Keratinocyte (primary cell): ENCODE results near the gene CHCHD6. TPM values are rescaled to one million over a fixed set of nuclear protein-coding genes. Genes with fewer than 3 reads are reported as not detected.

Source experiments
- DNase-seq: peaks from one replicate; pipeline ENCODE4 v3.0.0-alpha.2; 2011; ENCODE audit warnings: low read depth, missing footprints, low spot score
- FAIRE-seq: peaks from 2 replicates; lab custom pipeline; 2011; peaks lifted over from hg19 to GRCh38; lab: Jason Lieb, UNC
- H2AFZ ChIP-seq: 2 replicates; pipeline ENCODE4 v1.6.0; 2012; ENCODE audit warnings: low read length, control low read depth, inconsistent platforms; ENCODE audit not compliant: control insufficient read depth
- H3K27ac ChIP-seq: 2 replicates; pipeline ENCODE4 v1.5.1; 2011; ENCODE audit warnings: low read length; ENCODE audit not compliant: control insufficient read depth, insufficient read depth
- H3K27me3 ChIP-seq: 3 replicates; pipeline ENCODE4 v1.6.0; 2011; ENCODE audit warnings: low read length; ENCODE audit not compliant: control insufficient read depth, insufficient read depth; ENCODE audit errors: extremely low read depth
- H3K36me3 ChIP-seq, 2 experiments: 2 replicates in 1 of 2; 3 replicates in 1 of 2; pipeline ENCODE4 v1.5.1; 2011; ENCODE audit warnings: low read length in 2 of 2, mild to moderate bottlenecking in 1 of 2; ENCODE audit not compliant: control insufficient read depth in 2 of 2, insufficient read depth in 2 of 2; ENCODE audit errors: extremely low read depth in 1 of 2
- H3K4me1 ChIP-seq: 3 replicates; pipeline ENCODE4 v1.5.1; 2011; ENCODE audit warnings: low read length; ENCODE audit not compliant: control insufficient read depth, insufficient read depth; ENCODE audit errors: extremely low read depth
- H3K4me2 ChIP-seq: 3 replicates; pipeline ENCODE4 v1.6.0; 2011; ENCODE audit warnings: low read depth, low read length; ENCODE audit not compliant: control insufficient read depth, insufficient read depth; ENCODE audit errors: extremely low read depth
- H3K4me3 ChIP-seq, 3 experiments: fragments of 200-600 bp in 1 of 3; sonication (generic) in 1 of 3; 2 replicates in 2 of 3; 3 replicates in 1 of 3; pipeline ENCODE4 v1.5.1; 2011 to 2016; ENCODE audit warnings: low read length in 3 of 3, mild to moderate bottlenecking in 3 of 3, control low read depth in 2 of 3, inconsistent platforms in 1 of 3, low read depth in 1 of 3, mixed read lengths in 1 of 3, mixed run types in 1 of 3, moderate library complexity in 1 of 3; ENCODE audit not compliant: control insufficient read depth in 2 of 3, insufficient read depth in 2 of 3; ENCODE audit errors: extremely low read depth in 1 of 3
- H3K79me2 ChIP-seq: 2 replicates; pipeline ENCODE4 v1.6.0; 2012; ENCODE audit warnings: low read length; ENCODE audit not compliant: control insufficient read depth, insufficient read depth
- H3K9ac ChIP-seq: 3 replicates; pipeline ENCODE4 v1.6.0; 2011; ENCODE audit warnings: low read length; ENCODE audit not compliant: control insufficient read depth, insufficient read depth; ENCODE audit errors: extremely low read depth
- H3K9me1 ChIP-seq: 3 replicates; pipeline ENCODE4 v1.6.0; 2011; ENCODE audit warnings: low read length; ENCODE audit not compliant: control insufficient read depth, insufficient read depth; ENCODE audit errors: extremely low read depth
- H3K9me3 ChIP-seq: 2 replicates; pipeline ENCODE4 v1.5.1; 2012; ENCODE audit warnings: low read depth, low read length; ENCODE audit not compliant: control insufficient read depth
- H4K20me1 ChIP-seq: 3 replicates; pipeline ENCODE4 v1.6.0; 2011; ENCODE audit warnings: low read length; ENCODE audit not compliant: control insufficient read depth, insufficient read depth; ENCODE audit errors: extremely low read depth
- EZH2 ChIP-seq: IDR thresholded peaks from one replicate; pipeline ENCODE4 v1.6.1; 2012; ENCODE audit warnings: inconsistent platforms, mild to moderate bottlenecking, low read length, moderate library complexity
- dilution Hi-C: fragments of 300-500 bp; cut with MboI; formaldehyde crosslinking; loops from one replicate; pipeline ENCODE4 v1.7.0; 2020; ENCODE audit warnings: low sequenced_read_pairs; ENCODE audit not compliant: extremely low pct_ligation_motif_present
- polyA plus RNA-seq, 5 experiments: library from polyadenylated mRNA; depleted of rRNA in 3 of 5; stranded (reverse) in 3 of 5; stranded (forward) in 1 of 5; unstranded in 1 of 5; fragments of >200 nt; gene quantifications; 1 replicate in 1 of 5; 2 replicates in 3 of 5; 3 replicates in 1 of 5; pipeline versions ENCODE4 v1.2.1 to v1.2.3, GENCODE V29; 2011 to 2012; ENCODE audit warnings: missing spikeins in 2 of 5, low read depth in 1 of 5, low replicate concordance in 1 of 5
- TF ChIP-seq, protein P1 (sequence below), 3 experiments: IDR thresholded peaks in 1 of 3; conservative IDR thresholded peaks in 1 of 3; optimal IDR thresholded peaks in 1 of 3; 2 replicates in 2 of 3; 3 replicates in 1 of 3; pipeline versions ENCODE3 to v1.5.1; 2011; ENCODE audit warnings: low read length in 3 of 3, mild to moderate bottlenecking in 3 of 3, moderate library complexity in 2 of 3, control low read depth in 1 of 3, inconsistent platforms in 1 of 3; ENCODE audit not compliant: insufficient read depth in 2 of 3; ENCODE audit errors: extremely low read depth in 1 of 3

Gene CHCHD6
- polyA plus RNA-seq, 1 donor (not counting 4 experiments of a cell fraction or from before 2014, with no cell fraction given): 21.7 TPM

DNA sequence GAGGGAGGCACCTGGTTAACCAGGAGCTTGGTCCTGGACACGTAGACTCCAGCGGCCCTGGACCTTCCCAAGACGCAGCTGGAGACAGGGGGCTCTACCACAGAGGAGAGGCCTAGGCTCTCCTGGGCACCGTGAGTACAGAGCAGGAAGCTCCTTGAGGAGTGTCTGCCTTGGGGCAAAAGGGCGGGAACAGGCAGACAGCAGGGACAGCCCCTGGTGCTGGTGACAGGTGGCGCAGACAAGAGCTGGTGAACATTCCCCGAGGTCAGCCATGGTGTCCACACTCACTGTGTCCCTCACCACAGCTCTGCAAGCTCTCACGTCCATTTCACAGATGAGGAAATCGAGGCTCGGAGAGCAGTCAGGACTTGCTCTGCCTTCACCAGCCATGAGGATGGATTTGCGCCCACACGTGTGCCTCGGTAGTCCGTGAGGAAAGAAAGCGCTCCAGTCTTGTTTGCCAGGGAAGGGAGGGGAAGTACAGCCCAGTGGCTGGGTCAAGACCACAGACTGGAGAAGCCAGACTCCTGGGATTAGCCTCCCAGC is 276.3 kb downstream of the CHCHD6 start:
- no peaks in the 10 kb centered on the region for H3K36me3 ChIP-seq
- dilution Hi-C loops: no loop called here
- no peak for FAIRE-seq

DNA sequence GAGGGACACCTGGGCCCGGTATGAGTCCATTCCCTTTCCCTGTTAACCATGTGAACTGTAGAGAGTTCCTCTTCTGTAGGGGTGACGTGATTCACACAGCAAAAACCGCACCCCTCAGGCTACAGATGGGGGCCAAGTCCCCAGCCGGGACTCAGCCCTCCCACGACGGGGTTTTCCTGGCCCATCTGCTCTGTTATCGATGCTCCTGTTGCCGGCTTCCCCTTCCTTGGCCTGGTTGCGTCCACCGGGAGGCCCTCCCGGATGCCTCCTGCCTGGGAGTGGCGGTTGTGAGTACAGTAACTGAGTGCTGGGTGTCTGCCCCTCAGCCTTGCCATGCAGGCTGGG is 278.1 kb downstream of the CHCHD6 start:
- FAIRE-seq: peak; percentile 13

More for the DNA sequence above, 276.3 kb downstream of the CHCHD6 start:
- peaks cover 19% of the 10 kb centered on the region for H3K79me2 ChIP-seq
- no peak for TF ChIP-seq EZH2
- TF ChIP-seq, protein P1, sequence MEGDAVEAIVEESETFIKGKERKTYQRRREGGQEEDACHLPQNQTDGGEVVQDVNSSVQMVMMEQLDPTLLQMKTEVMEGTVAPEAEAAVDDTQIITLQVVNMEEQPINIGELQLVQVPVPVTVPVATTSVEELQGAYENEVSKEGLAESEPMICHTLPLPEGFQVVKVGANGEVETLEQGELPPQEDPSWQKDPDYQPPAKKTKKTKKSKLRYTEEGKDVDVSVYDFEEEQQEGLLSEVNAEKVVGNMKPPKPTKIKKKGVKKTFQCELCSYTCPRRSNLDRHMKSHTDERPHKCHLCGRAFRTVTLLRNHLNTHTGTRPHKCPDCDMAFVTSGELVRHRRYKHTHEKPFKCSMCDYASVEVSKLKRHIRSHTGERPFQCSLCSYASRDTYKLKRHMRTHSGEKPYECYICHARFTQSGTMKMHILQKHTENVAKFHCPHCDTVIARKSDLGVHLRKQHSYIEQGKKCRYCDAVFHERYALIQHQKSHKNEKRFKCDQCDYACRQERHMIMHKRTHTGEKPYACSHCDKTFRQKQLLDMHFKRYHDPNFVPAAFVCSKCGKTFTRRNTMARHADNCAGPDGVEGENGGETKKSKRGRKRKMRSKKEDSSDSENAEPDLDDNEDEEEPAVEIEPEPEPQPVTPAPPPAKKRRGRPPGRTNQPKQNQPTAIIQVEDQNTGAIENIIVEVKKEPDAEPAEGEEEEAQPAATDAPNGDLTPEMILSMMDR (optimal IDR thresholded peaks at IDR 0.05 in 1 of 3, IDR thresholded peaks at IDR 0.05 in 1 of 3, conservative IDR thresholded peaks at IDR 0.05 in 1 of 3; ENCODE audit: extremely low read depth in 1 of 3, insufficient read depth in 2 of 3, low read length in 3 of 3): no peak
- no peak overlapping the region for H3K9ac ChIP-seq
- peaks cover 13% of the 10 kb centered on the region for H4K20me1 ChIP-seq
- no peak for DNase-seq
- no peaks in the 10 kb centered on the region for H3K27me3 ChIP-seq
- no peak overlapping the region for H3K4me2 ChIP-seq
- H3K4me1 ChIP-seq: peaks cover 20% of the 10 kb centered on the region
- H3K27ac ChIP-seq: no peak overlapping the region
- no peaks in the 10 kb centered on the region for H3K9me3 ChIP-seq
- H2AFZ ChIP-seq: no peak overlapping the region
- H3K9me1 ChIP-seq: no peaks in the 10 kb centered on the region
- H3K4me3 ChIP-seq: no peak overlapping the region

More for the DNA sequence above, 278.1 kb downstream of the CHCHD6 start:
- H3K27me3 ChIP-seq: no peaks in the 10 kb centered on the region
- peak overlapping the region; percentile 93 for H2AFZ ChIP-seq
- DNase-seq: no peak
- H3K9me1 ChIP-seq: no peaks in the 10 kb centered on the region
- H3K27ac ChIP-seq: peak overlapping the region; percentile 87
- peaks cover 1 to 6% of the 10 kb centered on the region in 2 experiments for H3K36me3 ChIP-seq
- H3K9ac ChIP-seq: peak overlapping the region; percentile 81
- no peaks in the 10 kb centered on the region for H3K9me3 ChIP-seq
- dilution Hi-C loops: no loop called here
- peak overlapping the region; percentile 89 for H3K4me2 ChIP-seq
- H4K20me1 ChIP-seq: peaks cover 29% of the 10 kb centered on the region
- H3K4me3 ChIP-seq: peak overlapping the region; percentile 38 to 73 (median 52)
- H3K79me2 ChIP-seq: peaks cover 37% of the 10 kb centered on the region
- TF ChIP-seq EZH2: no peak
- TF ChIP-seq, protein P1 (optimal IDR thresholded peaks at IDR 0.05 in 1 of 3, IDR thresholded peaks at IDR 0.05 in 1 of 3, conservative IDR thresholded peaks at IDR 0.05 in 1 of 3; ENCODE audit: extremely low read depth in 1 of 3, insufficient read depth in 2 of 3, low read length in 3 of 3): no peak
- peaks cover 29% of the 10 kb centered on the region for H3K4me1 ChIP-seq
